DMS153 (cell line): ENCODE data around the gene CCDC18.
A peak's percentile ranks its signal among the peaks of the same experiment; 100 is the strongest.
"Not testable (repeated sequence)": the region's sequence is repeated elsewhere in the genome, so short reads cannot be mapped to it uniquely, and the experiment has no call there.

Experiments
- DNase-seq: peaks from one replicate; lab custom pipeline; 2025; lab: John Stamatoyannopoulos, UW

CCDC18 gene

GRCh38 chr1:93171549-93172034 is 8.9 kb upstream of the CCDC18 start:
- DNase-seq, result no peak

GRCh38 chr1:93172778-93173177 is 7.7 kb upstream of the CCDC18 start:
- no peak for DNase-seq

GRCh38 chr1:93174638-93175037 is 5.9 kb upstream of the CCDC18 start:
- DNase-seq, result not testable (repeated sequence)

GRCh38 chr1:93177991-93178390 is 2.5 kb upstream of the CCDC18 start:
- DNase-seq, result no peak

GRCh38 chr1:93178418-93178817 is 2.1 kb upstream of the CCDC18 start:
- no peak for DNase-seq

- DNase-seq, result peak; percentile 96
Observed at GRCh38 chr1:93179886-93180722, 420 bp upstream of the CCDC18 start, which contains the start of gene TMED5. TMED5 (minus strand) TSS chr1:93180413; CDS start chr1:93180242, 171 bp downstream.

GRCh38 chr1:93186667-93187066 is 6.1 kb downstream of the CCDC18 start:
- DNase-seq, result no peak

GRCh38 chr1:93190432-93190831 is 9.9 kb downstream of the CCDC18 start:
- DNase-seq, result no peak

- no peak for DNase-seq
Observed at GRCh38 chr1:93194231-93194990, 13.9 kb downstream of the CCDC18 start.

- DNase-seq, result no peak
Observed at GRCh38 chr1:93196591-93196990, 16.1 kb downstream of the CCDC18 start.

- DNase-seq, result no peak
Observed at GRCh38 chr1:93199150-93199549, 18.6 kb downstream of the CCDC18 start.

GRCh38 chr1:93200086-93200620 is 19.6 kb downstream of the CCDC18 start:
- DNase-seq, result no peak

- no peak for DNase-seq
Observed at GRCh38 chr1:93200714-93201113, 20.2 kb downstream of the CCDC18 start.

- DNase-seq, result no peak
Observed at GRCh38 chr1:93205892-93206566, 25.5 kb downstream of the CCDC18 start.

- DNase-seq, result no peak
Observed at GRCh38 chr1:93206567-93206954, 26.0 kb downstream of the CCDC18 start.

GRCh38 chr1:93207211-93207610 is 26.7 kb downstream of the CCDC18 start:
- DNase-seq, result no peak

GRCh38 chr1:93215322-93215721 is 34.8 kb downstream of the CCDC18 start:
- DNase-seq, result no peak

GRCh38 chr1:93219443-93219842 is 38.9 kb downstream of the CCDC18 start:
- DNase-seq, result no peak

- not testable (repeated sequence) for DNase-seq
Observed at GRCh38 chr1:93220716-93221115, 40.2 kb downstream of the CCDC18 start.

GRCh38 chr1:93221913-93222312 is 41.4 kb downstream of the CCDC18 start:
- no peak for DNase-seq

- no peak for DNase-seq
Observed at GRCh38 chr1:93223023-93223675, 42.6 kb downstream of the CCDC18 start.

- no peak for DNase-seq
Observed at GRCh38 chr1:93235261-93235660, 54.7 kb downstream of the CCDC18 start.
